Hematopoietic multipotent progenitor cell treated with erythropoietin and hydrocortisone succinate and interleukin-3 and kit ligand, for 6 days (in vitro differentiated cells): ENCODE data around the gene MXRA7.

ENCODE experiments used
- DNase-seq: peaks from one replicate; pipeline ENCODE4 v3.0.0-alpha.2; 2015

MXRA7 gene

GRCh38 chr17:76672892-76673291 lies 37.9 kb downstream of the MXRA7 start:
- DNase-seq, result no peak

- DNase-seq, result peak; percentile 30
Observed at GRCh38 chr17:76672270-76672851, 38.4 kb downstream of the MXRA7 start.

GRCh38 chr17:76671912-76672262 lies 38.9 kb downstream of the MXRA7 start:
- DNase-seq, result no peak

- peak; percentile 100 for DNase-seq
Observed at GRCh38 chr17:76671123-76671911, 39.4 kb downstream of the MXRA7 start.

- DNase-seq, result no peak
Observed at GRCh38 chr17:76670718-76671122, 40.0 kb downstream of the MXRA7 start.

GRCh38 chr17:76670020-76670717 lies 40.6 kb downstream of the MXRA7 start:
- no peak for DNase-seq

- DNase-seq, result no peak
Observed at GRCh38 chr17:76667786-76668453, 42.8 kb downstream of the MXRA7 start.

GRCh38 chr17:76667491-76667755 lies 43.3 kb downstream of the MXRA7 start:
- DNase-seq, result no peak

GRCh38 chr17:76660656-76661042 lies 50.1 kb downstream of the MXRA7 start:
- DNase-seq, result no peak

GRCh38 chr17:76659928-76660655 lies 50.7 kb downstream of the MXRA7 start:
- peak; percentile 86 for DNase-seq

GRCh38 chr17:76658242-76658662 lies 52.5 kb downstream of the MXRA7 start:
- DNase-seq, result no peak

- no peak for DNase-seq
Observed at GRCh38 chr17:76657505-76658241, 53.1 kb downstream of the MXRA7 start.

GRCh38 chr17:76654408-76654807 lies 56.4 kb downstream of the MXRA7 start:
- peak; percentile 72 for DNase-seq

- DNase-seq, result no peak
Observed at GRCh38 chr17:76650504-76650903, 60.3 kb downstream of the MXRA7 start.

- no peak for DNase-seq
Observed at GRCh38 chr17:76646712-76647111, 64.1 kb downstream of the MXRA7 start.

GRCh38 chr17:76645481-76645880 lies 65.3 kb downstream of the MXRA7 start:
- no peak for DNase-seq

GRCh38 chr17:76644995-76645394 lies 65.8 kb downstream of the MXRA7 start:
- DNase-seq, result no peak

- peak; percentile 94 for DNase-seq
Observed at GRCh38 chr17:76643553-76644148, 67.1 kb downstream of the MXRA7 start, which contains the start of gene ST6GALNAC1. ST6GALNAC1 (minus strand) TSS chr17:76643757; CDS start chr17:76643638, 119 bp downstream.

- DNase-seq, result no peak
Observed at GRCh38 chr17:76642994-76643393, 67.8 kb downstream of the MXRA7 start.

- DNase-seq, result no peak
Observed at GRCh38 chr17:76642032-76642561, 68.7 kb downstream of the MXRA7 start.

- no peak for DNase-seq
Observed at GRCh38 chr17:76641501-76641900, 69.3 kb downstream of the MXRA7 start.
